T47D (cell line): ENCODE results near the gene LURAP1L.
A peak's percentile ranks its signal among the peaks of the same experiment; 100 is the strongest.

ENCODE experiments used
- DNase-seq, 2 experiments: peaks; one replicate each; pipeline versions ENCODE4 v3.0.0 to v3.0.0-alpha.2; 2011 to 2012; ENCODE audit warnings: low read depth in 1 of 2, low spot score in 1 of 2
- JUND ChIP-seq: IDR thresholded peaks from 2 replicates; pipeline ENCODE4 v1.6.1; 2012; ENCODE audit warnings: low read depth
- in situ Hi-C: cut with HindIII; loops from 2 replicates; pipeline ENCODE4 v1.10.0; 2016; ENCODE audit warnings: low sequenced_read_pairs, low pct_unique_long_range_greater_than_20kb

The LURAP1L gene

GRCh38 chr9:12774861-12775678 is at the start of gene LURAP1L:
Gene LURAP1L (plus strand): TSS chr9:12775020. CDS start chr9:12775716, 696 bp downstream.
- DNase-seq, result peak; percentile 60 to 94

GRCh38 chr9:12726795-12727194 is 48.0 kb upstream of the LURAP1L start:
- in situ Hi-C loops, result no loop called here
- DNase-seq, result no peak
- TF ChIP-seq JUND, result no peak

More at GRCh38 chr9:12774861-12775678, at the start of gene LURAP1L:
- no peak for TF ChIP-seq JUND
- in situ Hi-C loops, result no loop called here

- peak in 1 of 2 experiments; percentile 66 for DNase-seq
- in situ Hi-C loops, result no loop called here
- no peak for TF ChIP-seq JUND
These were observed 44.6 kb upstream of the LURAP1L start for GRCh38 chr9:12730198-12730597.

- in situ Hi-C loops, result no loop called here
- no peak for DNase-seq
- no peak for TF ChIP-seq JUND
These were observed 43.9 kb upstream of the LURAP1L start for GRCh38 chr9:12730927-12731326.

GRCh38 chr9:12732971-12733370 is 41.8 kb upstream of the LURAP1L start:
- in situ Hi-C loops, result no loop called here
- DNase-seq, result no peak
- no peak for TF ChIP-seq JUND

- in situ Hi-C loops, result no loop called here
- no peak for DNase-seq
- TF ChIP-seq JUND, result no peak
These were observed 39.2 kb upstream of the LURAP1L start for GRCh38 chr9:12735665-12736064.

GRCh38 chr9:12737871-12738270 is 36.9 kb upstream of the LURAP1L start:
- DNase-seq, result no peak
- in situ Hi-C loops, result no loop called here
- TF ChIP-seq JUND, result no peak

GRCh38 chr9:12739014-12739652 is 35.7 kb upstream of the LURAP1L start:
- in situ Hi-C loops, result no loop called here
- no peak for DNase-seq
- no peak for TF ChIP-seq JUND

GRCh38 chr9:12740845-12741244 is 34.0 kb upstream of the LURAP1L start:
- no peak for DNase-seq
- no peak for TF ChIP-seq JUND
- in situ Hi-C loops, result no loop called here

GRCh38 chr9:12748016-12748415 is 26.8 kb upstream of the LURAP1L start:
- no peak for TF ChIP-seq JUND
- no peak for DNase-seq
- in situ Hi-C loops, result no loop called here

- no peak for TF ChIP-seq JUND
- no peak for DNase-seq
- in situ Hi-C loops, result no loop called here
These were observed 25.9 kb upstream of the LURAP1L start for GRCh38 chr9:12748954-12749353.

GRCh38 chr9:12753931-12754330 is 20.9 kb upstream of the LURAP1L start:
- no peak for DNase-seq
- in situ Hi-C loops, result no loop called here
- TF ChIP-seq JUND, result no peak

- no peak for DNase-seq
- no peak for TF ChIP-seq JUND
- in situ Hi-C loops, result no loop called here
These were observed 15.1 kb upstream of the LURAP1L start for GRCh38 chr9:12759761-12760160.
